K562 (cell line): ENCODE data around the gene CMTR1. TPM values are rescaled to one million over a fixed set of nuclear protein-coding genes. Genes with fewer than 3 reads are reported as not detected.
A peak's percentile ranks its signal among the peaks of the same experiment; 100 is the strongest.

Experiments used
- ARNT ChIP-seq, 2 experiments: fragments of 450-650 bp; IDR thresholded peaks; 2 replicates each; pipeline ENCODE4 v1.6.1; 2016; ENCODE audit warnings: mild to moderate bottlenecking in 1 of 2
- ATF3 ChIP-seq, 2 experiments: fragments of 450-650 bp in 1 of 2; sonication (generic) in 1 of 2; formaldehyde crosslinking in 1 of 2; IDR thresholded peaks in 1 of 2; conservative IDR thresholded peaks in 1 of 2; 2 replicates each; pipeline versions ENCODE4 v1.6.1 to v1.8.1; 2016 to 2023; ENCODE audit warnings: mild to moderate bottlenecking in 2 of 2, moderate library complexity in 2 of 2, inconsistent platforms in 1 of 2, missing genetic modification reagents in 1 of 2
- BHLHE40 ChIP-seq: IDR thresholded peaks from 2 replicates; pipeline ENCODE4 v1.6.1; 2011; ENCODE audit warnings: low read length, improper control_type of control experiment
- CBX2 ChIP-seq: fragments of 200-600 bp; sonication (generic); IDR thresholded peaks from one replicate; pipeline ENCODE4 v1.6.1; 2012; ENCODE audit warnings: mild to moderate bottlenecking, low read length, inconsistent platforms; ENCODE audit not compliant: insufficient read depth, poor library complexity, severe bottlenecking
- ELF1 ChIP-seq: fragments of 200-800 bp; sonication (Bioruptor generic); IDR thresholded peaks from 2 replicates; pipeline ENCODE4 v1.6.1; 2016; ENCODE audit warnings: missing genetic modification characterization, missing compliant biosample characterization
- ELK3 ChIP-seq: fragments of 450-650 bp; formaldehyde crosslinking; IDR thresholded peaks from 2 replicates; pipeline ENCODE4 v1.4.0; 2020; ENCODE audit warnings: mild to moderate bottlenecking
- GABPA ChIP-seq: fragments of 200-800 bp; sonication (Bioruptor generic); conservative IDR thresholded peaks from 2 replicates; pipeline ENCODE4 v1.6.1; 2016; ENCODE audit warnings: low read depth, missing genetic modification characterization, missing compliant biosample characterization
- HMGXB4 ChIP-seq: sonication (generic); formaldehyde crosslinking; IDR thresholded peaks from 2 replicates; pipeline ENCODE4 v1.8.1; 2023; ENCODE audit warnings: mild to moderate bottlenecking, missing genetic modification reagents
- PCBP1 ChIP-seq: fragments of 200-400 bp; formaldehyde crosslinking; IDR thresholded peaks from 2 replicates; pipeline ENCODE4 v1.6.1; 2018; ENCODE audit warnings: mild to moderate bottlenecking, low read depth, low read length; ENCODE audit not compliant: poor library complexity, severe bottlenecking
- PHB2 ChIP-seq: fragments of 450-650 bp; IDR thresholded peaks from 2 replicates; pipeline ENCODE4 v1.6.1; 2017; ENCODE audit warnings: low read depth
- SMAD1 ChIP-seq: fragments of 150-350 bp; IDR thresholded peaks from 2 replicates; pipeline ENCODE4 v1.6.1; 2014; ENCODE audit warnings: low read length, low read depth; ENCODE audit not compliant: partially characterized antibody
- SMAD3 ChIP-seq: fragments of 450-650 bp; formaldehyde crosslinking; conservative IDR thresholded peaks from 2 replicates; pipeline ENCODE4 v1.4.0; 2020; ENCODE audit warnings: mild to moderate bottlenecking
- VEZF1 ChIP-seq: fragments of 200-800 bp; sonication (Bioruptor generic); IDR thresholded peaks from 2 replicates; pipeline ENCODE4 v1.6.1; 2017; ENCODE audit warnings: missing genetic modification characterization, missing compliant biosample characterization
- ZBED1 ChIP-seq: IDR thresholded peaks from 2 replicates; pipeline ENCODE4 v1.6.1; 2014
- ZBTB11 ChIP-seq, 3 experiments: fragments of 200-800 bp in 1 of 3; fragments of 250-450 bp in 1 of 3; fragments of 450-650 bp in 1 of 3; sonication (Bioruptor Pico) in 1 of 3; sonication (Bioruptor generic) in 1 of 3; formaldehyde crosslinking in 1 of 3; IDR thresholded peaks; 2 replicates each; pipeline versions ENCODE4 v1.6.1 to v1.8.0; 2016 to 2022; ENCODE audit warnings: mild to moderate bottlenecking in 2 of 3, missing genetic modification characterization in 2 of 3, missing compliant biosample characterization in 1 of 3, moderate library complexity in 1 of 3
- ZNF253 ChIP-seq: fragments of 250-450 bp; sonication (Bioruptor Pico); conservative IDR thresholded peaks from 2 replicates; pipeline ENCODE4 v1.6.1; 2021; ENCODE audit warnings: mild to moderate bottlenecking
- ZNF696 ChIP-seq: fragments of 250-450 bp; sonication (Bioruptor Pico); conservative IDR thresholded peaks from 2 replicates; pipeline ENCODE4 v1.4.0; 2020; ENCODE audit warnings: mild to moderate bottlenecking, moderate library complexity
- polyA plus RNA-seq, 8 experiments: library from polyadenylated mRNA; depleted of rRNA in 4 of 8; stranded (reverse) in 5 of 8; unstranded in 3 of 8; fragments of >200 nt; fragmentation: Nextera tagmentation in 2 of 8; fragmentation: Illumina TruSeq in 1 of 8; extraction: Ambion mirVana in 2 of 8; extraction: Trizol in 1 of 8; gene quantifications; 2 replicates each; pipeline versions ENCODE4 v1.2.1 to v1.2.3, GENCODE V29; 2011 to 2014; ENCODE audit warnings: inconsistent platforms in 1 of 8, missing spikeins in 1 of 8
- total RNA-seq, 7 experiments: library from RNA; depleted of rRNA in 6 of 7; stranded (reverse); fragments of >200 nt in 6 of 7; fragmentation: Illumina TruSeq in 2 of 7; extraction: Trizol in 2 of 7; gene quantifications; 2 replicates each; pipeline versions ENCODE4 v1.2.1 to v1.2.3, GENCODE V29; 2011 to 2021; ENCODE audit warnings: low replicate concordance in 1 of 7

The CMTR1 gene
- total and polyA plus RNA-seq, 9 of the 15 experiments (the other 6 are each of a cell fraction or from before 2014, with no cell fraction given), result 2.9 to 63.5 (median 49.5) TPM

GRCh38 chr6:37432916-37433656 lies at the start of gene CMTR1 (continued):
- peak; percentile 96 for TF ChIP-seq PCBP1
- peak; percentile 94 for TF ChIP-seq VEZF1 (CRISPR knock-in tag)
- no peak for TF ChIP-seq ZNF696 (CRISPR knock-in tag)
- TF ChIP-seq ARNT (IDR thresholded peaks at IDR 0.05), result no peak
- TF ChIP-seq ATF3 (IDR thresholded peaks at IDR 0.05), result peak; percentile 99
- TF ChIP-seq ATF3 (CRISPR knock-in tag; conservative IDR thresholded peaks at IDR 0.05), result peak; percentile 78
- peak; percentile 63; the same call in 1 of the 2 replicates for TF ChIP-seq SMAD3 (CRISPR knock-in tag)
- peak; percentile 79 for TF ChIP-seq SMAD1
- TF ChIP-seq ZNF253 (CRISPR knock-in tag), result no peak
- TF ChIP-seq ELK3 (CRISPR knock-in tag), result no peak
- TF ChIP-seq HMGXB4 (CRISPR knock-in tag), result no peak
- TF ChIP-seq GABPA, result peak; percentile 51; the same call in 1 of the 2 replicates
- no peak for TF ChIP-seq CBX2
- TF ChIP-seq BHLHE40, result peak; percentile 57
- peak; percentile 66 for TF ChIP-seq ELF1 (tag)
- peak; percentile 85 for TF ChIP-seq ZBED1
- TF ChIP-seq ZBTB11 (CRISPR knock-in tag; IDR thresholded peaks at IDR 0.05), result peak in 2 of 3 experiments; percentile 24 to 90; a peak in 3 of 6 replicates
- no peak for TF ChIP-seq PHB2
